ENCODE results near the gene CTNNBL1. TPM values are rescaled to one million over a fixed set of nuclear protein-coding genes. Genes with fewer than 3 reads are reported as not detected.

The CTNNBL1 gene
- polyA plus RNA-seq, 1 of the 3 experiments (the other 2 are of a cell fraction) = 29.5 TPM

GRCh38 chr20:37918035-37918434, 224.2 kb downstream of the CTNNBL1 start (continued):
- TF ChIP-seq REST (IDR thresholded peaks at IDR 0.05; ENCODE audit: low read depth, low read length) = no peak
- TF ChIP-seq FOXM1 (IDR thresholded peaks at IDR 0.05; ENCODE audit: low read depth) = no peak
- no peak for TF ChIP-seq TAF1 (IDR thresholded peaks at IDR 0.05; ENCODE audit: borderline replicate concordance, low read depth, low read length)
- no peak for TF ChIP-seq FOSL2 (IDR thresholded peaks at IDR 0.05; ENCODE audit: borderline replicate concordance, low read depth)
- TF ChIP-seq USF2 (IDR thresholded peaks at IDR 0.05; ENCODE audit: borderline replicate concordance, low read depth, low read length) = no peak
- no peak for TF ChIP-seq JUND (IDR thresholded peaks at IDR 0.05)
- TF ChIP-seq NFIC (IDR thresholded peaks at IDR 0.05; ENCODE audit: borderline replicate concordance) = no peak

- CTCF ChIA-PET = interaction anchor here (1.0 to 3.2 kb wide), 6 partner anchors 10 to 355 kb away, joined by 3 to 12 read pairs (median 4); partner anchors contain the start of gene VSTM2L
- no peaks in the 10 kb centered on the region for H3F3A ChIP-seq (replicated peaks; ENCODE audit: insufficient read depth)
- H3K36me3 ChIP-seq (replicated peaks in 1 of 2; ENCODE audit: control insufficient read depth in 1 of 2, insufficient read depth in 2 of 2, low read length in 1 of 2) = no peaks in the 10 kb centered on the region
- no peak overlapping the region for H3K27ac ChIP-seq (ENCODE audit: low read depth in 2 of 2, low read length in 1 of 2)
- H4K20me1 ChIP-seq (ENCODE audit: insufficient read depth) = no peaks in the 10 kb centered on the region
- H3K4me2 ChIP-seq = no peak overlapping the region
- H3K9me3 ChIP-seq = no peaks in the 10 kb centered on the region
- H3K79me2 ChIP-seq (ENCODE audit: insufficient read depth) = no peaks in the 10 kb centered on the region
- no peaks in the 10 kb centered on the region for H3K27me3 ChIP-seq (ENCODE audit: insufficient read depth)
- H3K9me2 ChIP-seq = no peaks in the 10 kb centered on the region
- 57% methylated on average over 5 of the region's 5 CpGs for WGBS (ENCODE audit: low lambda C conversion rate)
- H3K4me1 ChIP-seq (ENCODE audit: control insufficient read depth in 1 of 2, insufficient read depth in 2 of 2, low read depth in 1 of 2, low read length in 1 of 2) = peaks cover 14 to 47% of the 10 kb centered on the region in 2 experiments; a peak in 3 of 4 replicates
- H3K9ac ChIP-seq = no peak overlapping the region
- no peak for DNase-seq
- no peak overlapping the region for H2AFZ ChIP-seq (ENCODE audit: low read depth)
- no peak overlapping the region for H3K4me3 ChIP-seq (ENCODE audit: low read depth in 2 of 2, low read length in 1 of 2)
- no peak for TF ChIP-seq YY1 (IDR thresholded peaks at IDR 0.05; ENCODE audit: low read depth)
- TF ChIP-seq RCOR1 (IDR thresholded peaks at IDR 0.05; ENCODE audit: low read length) = no peak
- TF ChIP-seq USF1 (IDR thresholded peaks at IDR 0.05; ENCODE audit: borderline replicate concordance, low read depth) = no peak
- TF ChIP-seq IRF3 (IDR thresholded peaks at IDR 0.05; ENCODE audit: low read depth, low read length) = no peak
- no peak for TF ChIP-seq FOXJ3 (CRISPR knock-in tag; IDR thresholded peaks at IDR 0.05)
- TF ChIP-seq EZH2phosphoT487 (IDR thresholded peaks at IDR 0.05; ENCODE audit: borderline replicate concordance, low read depth) = no peak
- TF ChIP-seq RXRA (IDR thresholded peaks at IDR 0.05; ENCODE audit: borderline replicate concordance, low read depth) = no peak
- TF ChIP-seq TAF1 (IDR thresholded peaks at IDR 0.05; ENCODE audit: borderline replicate concordance, low read depth, low read length) = no peak
- POLR2A ChIA-PET = no interaction called here
Observed at GRCh38 chr20:37919389-37920040, 225.7 kb downstream of the CTNNBL1 start.

All from SK-N-SH (cell line).